HG02840 (cell line): ENCODE results near the gene FKBP5.
"Not testable (repeated sequence)": the region's sequence is repeated elsewhere in the genome, so short reads cannot be mapped to it uniquely, and the experiment has no call there.

Experiments
- ATAC-seq: cut with Tn5 transposase; IDR thresholded peaks from one replicate; pipeline ENCODE4 v1.9.1; 2021; ENCODE audit warnings: mild to moderate bottlenecking, moderate library complexity, moderate number of reproducible peaks; ENCODE audit not compliant: unreplicated experiment, low FRiP score

FKBP5 gene

GRCh38 chr6:35594503-35595186 is 94.1 kb downstream of the FKBP5 start:
- no peak for ATAC-seq

GRCh38 chr6:35592178-35592577 is 96.5 kb downstream of the FKBP5 start:
- no peak for ATAC-seq

GRCh38 chr6:35590622-35591066 is 98.1 kb downstream of the FKBP5 start:
- no peak for ATAC-seq

GRCh38 chr6:35589904-35590303 is 98.8 kb downstream of the FKBP5 start:
- ATAC-seq, result no peak

GRCh38 chr6:35589201-35589739 is 99.4 kb downstream of the FKBP5 start:
- no peak for ATAC-seq

- ATAC-seq, result no peak
Measured at GRCh38 chr6:35587167-35587566, 101.5 kb downstream of the FKBP5 start.

- ATAC-seq, result no peak
Measured at GRCh38 chr6:35586542-35586941, 102.2 kb downstream of the FKBP5 start.

- no peak for ATAC-seq
Measured at GRCh38 chr6:35585658-35586057, 103.1 kb downstream of the FKBP5 start.

- no peak for ATAC-seq
Measured at GRCh38 chr6:35583893-35584688, 104.6 kb downstream of the FKBP5 start.

- no peak for ATAC-seq
Measured at GRCh38 chr6:35582315-35582714, 106.4 kb downstream of the FKBP5 start.

- no peak for ATAC-seq
Measured at GRCh38 chr6:35581633-35582032, 107.1 kb downstream of the FKBP5 start.

GRCh38 chr6:35580836-35581235 is 107.9 kb downstream of the FKBP5 start:
- no peak for ATAC-seq

- no peak for ATAC-seq
Measured at GRCh38 chr6:35576682-35577081, 112.0 kb downstream of the FKBP5 start.

GRCh38 chr6:35573495-35574110 is 115.1 kb downstream of the FKBP5 start:
- no peak for ATAC-seq

GRCh38 chr6:35570885-35571330 is 117.8 kb downstream of the FKBP5 start:
- ATAC-seq, result not testable (repeated sequence)

GRCh38 chr6:35569011-35569461 is 119.7 kb downstream of the FKBP5 start:
- ATAC-seq, result no peak

GRCh38 chr6:35566794-35567193 is 121.9 kb downstream of the FKBP5 start:
- ATAC-seq, result no peak

GRCh38 chr6:35564733-35565132 is 124.0 kb downstream of the FKBP5 start:
- ATAC-seq, result no peak

- ATAC-seq, result no peak
Measured at GRCh38 chr6:35562060-35562459, 126.7 kb downstream of the FKBP5 start.

GRCh38 chr6:35561113-35561512 is 127.6 kb downstream of the FKBP5 start:
- ATAC-seq, result no peak

- ATAC-seq, result no peak
Measured at GRCh38 chr6:35558571-35558970, 130.1 kb downstream of the FKBP5 start.
